ENCODE data around the gene UBR2.

Gene UBR2

GRCh38 chr6:42704251-42704936 lies 140.6 kb downstream of the UBR2 start:
- no peak for TF ChIP-seq CTCF (IDR thresholded peaks at IDR 0.05)

DNA sequence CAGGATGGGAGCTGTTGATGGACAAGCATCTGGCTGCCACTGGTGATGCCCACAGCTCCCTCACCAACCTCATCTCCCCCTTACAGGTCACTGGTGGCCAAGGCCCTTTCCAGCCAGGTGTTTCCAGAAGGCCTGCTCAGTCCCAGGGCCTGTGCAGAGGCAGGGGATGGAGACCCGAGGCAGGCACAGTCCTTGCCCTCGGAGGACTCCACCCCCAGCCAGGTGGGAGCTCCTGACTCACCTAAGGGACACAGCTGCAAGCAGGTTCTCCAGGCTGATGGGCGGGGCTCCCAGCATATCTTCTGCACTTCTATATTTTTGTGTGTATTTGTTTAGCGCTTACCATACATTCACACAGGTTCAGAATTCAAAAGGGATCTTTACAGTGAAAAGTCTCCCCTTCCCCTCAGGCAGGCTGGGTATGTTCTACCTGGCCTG lies 141.1 kb downstream of the UBR2 start:
- TF ChIP-seq CTCF (IDR thresholded peaks at IDR 0.05), result no peak

GRCh38 chr6:42707595-42707994 lies 143.8 kb downstream of the UBR2 start:
- no peak for TF ChIP-seq CTCF (IDR thresholded peaks at IDR 0.05)

DNA sequence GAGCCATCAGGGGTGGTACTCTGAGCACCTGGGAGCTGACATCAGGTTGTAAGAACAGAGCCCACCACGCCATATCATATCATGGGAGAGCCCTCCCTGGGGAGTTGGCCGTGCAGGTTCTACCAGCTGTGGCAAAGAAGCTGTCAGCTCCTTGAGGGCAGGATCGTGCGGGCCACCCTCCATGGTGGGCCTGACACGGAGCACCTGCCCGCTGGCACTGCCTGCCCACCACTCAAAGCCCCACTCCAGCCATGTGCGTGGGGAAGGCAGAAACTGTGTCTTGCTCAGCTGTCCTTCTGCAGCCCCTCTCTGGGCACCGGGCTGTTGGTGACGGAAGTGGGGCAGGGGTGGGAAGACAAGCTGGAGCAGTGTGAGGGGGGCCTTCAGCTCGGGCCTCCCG lies 144.3 kb downstream of the UBR2 start:
- TF ChIP-seq CTCF (IDR thresholded peaks at IDR 0.05), result no peak

- no peak for TF ChIP-seq CTCF (IDR thresholded peaks at IDR 0.05)
Observed at GRCh38 chr6:42709871-42710270, 146.0 kb downstream of the UBR2 start.

- no peak for TF ChIP-seq CTCF (IDR thresholded peaks at IDR 0.05)
Observed at GRCh38 chr6:42710316-42710715, 146.5 kb downstream of the UBR2 start.

- TF ChIP-seq CTCF (IDR thresholded peaks at IDR 0.05), result no peak
Observed at GRCh38 chr6:42711930-42712329, 148.1 kb downstream of the UBR2 start.

All from LNCAP (cell line).